ENCODE measurements around the gene CCNB2.

DNA sequence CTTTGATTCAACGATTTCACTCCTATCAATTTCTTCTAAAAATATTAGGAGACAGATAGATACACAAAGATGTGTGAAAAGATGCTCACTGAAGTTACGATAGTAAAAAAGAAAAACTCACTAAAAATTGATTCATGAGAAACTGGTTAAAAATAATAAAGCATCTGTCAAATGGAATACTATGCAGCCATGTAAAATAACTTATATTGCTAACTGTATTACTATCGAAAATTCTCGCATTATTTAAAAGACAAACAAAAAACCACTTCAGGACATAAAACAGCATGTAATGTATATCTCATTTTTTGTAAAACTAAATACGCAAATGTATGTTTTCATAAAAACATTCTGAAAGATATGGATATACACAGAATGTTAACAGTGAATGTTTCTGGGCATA lies 68.2 kb downstream of the CCNB2 start:
- TF ChIP-seq EZH2 (IDR thresholded peaks at IDR 0.05) (no peak), POLR2AphosphoS5 (IDR thresholded peaks at IDR 0.05; ENCODE audit: borderline replicate concordance, low read depth, low read length) (no peak), FOXP2 (optimal IDR thresholded peaks at IDR 0.05; ENCODE audit: control extremely low read depth, extremely low read length, insufficient read depth) (no peak)

All from SK-N-MC (cell line).